Activated CD8-positive, alpha-beta memory T cell treated with anti-CD3 and anti-CD28 coated beads for 1 hour (primary cell): Measurements from ENCODE around the gene ALPK3.

Experiments used
- DNase-seq, 2 donors: peaks; one replicate each; pipeline ENCODE4 v3.0.0-alpha.2; 2020; ENCODE audit warnings: low read depth in 1 of 2; ENCODE audit errors: extremely low read depth in 1 of 2

The ALPK3 gene, protein sequence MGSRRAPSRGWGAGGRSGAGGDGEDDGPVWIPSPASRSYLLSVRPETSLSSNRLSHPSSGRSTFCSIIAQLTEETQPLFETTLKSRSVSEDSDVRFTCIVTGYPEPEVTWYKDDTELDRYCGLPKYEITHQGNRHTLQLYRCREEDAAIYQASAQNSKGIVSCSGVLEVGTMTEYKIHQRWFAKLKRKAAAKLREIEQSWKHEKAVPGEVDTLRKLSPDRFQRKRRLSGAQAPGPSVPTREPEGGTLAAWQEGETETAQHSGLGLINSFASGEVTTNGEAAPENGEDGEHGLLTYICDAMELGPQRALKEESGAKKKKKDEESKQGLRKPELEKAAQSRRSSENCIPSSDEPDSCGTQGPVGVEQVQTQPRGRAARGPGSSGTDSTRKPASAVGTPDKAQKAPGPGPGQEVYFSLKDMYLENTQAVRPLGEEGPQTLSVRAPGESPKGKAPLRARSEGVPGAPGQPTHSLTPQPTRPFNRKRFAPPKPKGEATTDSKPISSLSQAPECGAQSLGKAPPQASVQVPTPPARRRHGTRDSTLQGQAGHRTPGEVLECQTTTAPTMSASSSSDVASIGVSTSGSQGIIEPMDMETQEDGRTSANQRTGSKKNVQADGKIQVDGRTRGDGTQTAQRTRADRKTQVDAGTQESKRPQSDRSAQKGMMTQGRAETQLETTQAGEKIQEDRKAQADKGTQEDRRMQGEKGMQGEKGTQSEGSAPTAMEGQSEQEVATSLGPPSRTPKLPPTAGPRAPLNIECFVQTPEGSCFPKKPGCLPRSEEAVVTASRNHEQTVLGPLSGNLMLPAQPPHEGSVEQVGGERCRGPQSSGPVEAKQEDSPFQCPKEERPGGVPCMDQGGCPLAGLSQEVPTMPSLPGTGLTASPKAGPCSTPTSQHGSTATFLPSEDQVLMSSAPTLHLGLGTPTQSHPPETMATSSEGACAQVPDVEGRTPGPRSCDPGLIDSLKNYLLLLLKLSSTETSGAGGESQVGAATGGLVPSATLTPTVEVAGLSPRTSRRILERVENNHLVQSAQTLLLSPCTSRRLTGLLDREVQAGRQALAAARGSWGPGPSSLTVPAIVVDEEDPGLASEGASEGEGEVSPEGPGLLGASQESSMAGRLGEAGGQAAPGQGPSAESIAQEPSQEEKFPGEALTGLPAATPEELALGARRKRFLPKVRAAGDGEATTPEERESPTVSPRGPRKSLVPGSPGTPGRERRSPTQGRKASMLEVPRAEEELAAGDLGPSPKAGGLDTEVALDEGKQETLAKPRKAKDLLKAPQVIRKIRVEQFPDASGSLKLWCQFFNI (N-terminal part only)

DNA sequence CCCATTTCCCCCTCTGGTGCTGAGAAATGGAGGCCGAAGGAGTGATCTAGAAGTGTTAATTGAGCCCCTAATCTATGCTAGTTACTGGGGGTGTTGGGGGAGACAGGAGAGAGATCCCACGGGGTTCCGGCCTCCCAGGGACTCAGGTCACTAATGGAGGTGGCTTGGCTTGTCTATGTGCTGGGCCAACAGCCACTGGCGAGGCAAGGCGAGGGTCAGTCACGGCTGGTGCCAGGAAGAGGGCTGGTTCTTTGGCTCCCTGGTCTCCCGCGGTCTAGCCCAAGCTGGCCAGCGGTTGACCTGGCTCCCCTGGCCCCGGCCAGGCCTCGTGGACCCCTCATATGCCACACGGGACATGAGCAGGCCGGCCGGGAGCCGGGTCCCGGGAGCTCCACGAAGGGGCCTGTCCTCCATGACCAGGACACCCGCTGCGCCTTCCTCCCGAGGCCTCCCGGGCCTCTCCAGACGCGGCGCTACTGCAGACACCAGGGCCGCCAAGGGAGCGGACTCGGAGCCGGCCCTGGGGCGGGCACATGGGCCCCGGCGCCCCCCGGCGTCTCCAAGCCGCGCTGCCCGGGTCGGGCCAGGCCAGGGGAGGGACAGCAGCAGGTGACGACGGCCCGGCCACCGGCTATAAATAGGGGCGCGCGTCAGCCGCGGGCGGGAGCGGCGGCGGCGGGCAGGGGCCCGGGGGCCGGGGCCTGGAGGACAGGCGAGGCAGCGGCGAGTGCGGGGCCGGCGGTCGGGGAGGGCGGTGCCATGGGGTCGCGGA lies at the start of gene ALPK3:
Gene ALPK3 (plus strand): TSS at position 663 of the 772 bp plus-strand sequence. CDS start 97 bp downstream, at position 760.
- DNase-seq: no peak

DNA sequence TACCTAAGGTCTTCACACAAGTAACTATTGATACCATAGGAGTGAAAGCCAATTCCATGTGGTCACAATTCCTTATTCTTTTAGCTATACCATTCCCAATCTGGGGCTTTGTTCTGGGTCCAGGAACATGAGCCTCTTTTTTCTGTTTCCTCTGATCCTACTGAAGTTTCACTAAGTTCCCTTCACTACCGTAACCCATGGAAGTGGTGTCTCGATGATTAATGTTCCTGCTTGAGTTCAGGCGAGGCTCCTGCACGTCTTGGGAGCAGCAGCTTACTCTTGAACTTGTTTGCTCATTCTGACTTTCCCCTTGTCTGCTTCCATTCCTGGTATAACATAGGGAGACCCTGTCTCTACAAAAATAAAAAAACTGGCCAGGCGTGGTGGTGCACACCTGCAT lies 45.1 kb upstream of the ALPK3 start:
- DNase-seq: no peak

DNA sequence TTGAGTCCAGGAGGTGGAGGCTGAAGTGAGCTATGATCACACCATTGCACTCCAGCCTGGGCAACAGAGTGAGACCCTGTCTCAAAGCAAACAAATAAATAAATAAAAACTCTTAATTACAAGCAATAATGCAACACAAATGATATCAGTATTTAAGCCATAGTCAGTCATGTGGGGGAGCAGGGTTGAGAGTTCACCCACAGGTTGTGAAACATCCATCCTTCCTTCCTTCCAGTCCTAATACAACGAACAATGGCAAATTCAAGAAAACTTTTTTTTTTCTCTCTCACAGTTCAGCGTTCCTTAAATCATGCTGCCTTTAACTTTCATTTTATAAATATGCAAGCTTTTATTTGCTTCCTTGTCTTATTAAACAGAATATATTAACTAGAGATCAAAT lies 44.7 kb upstream of the ALPK3 start:
- no peak for DNase-seq

DNA sequence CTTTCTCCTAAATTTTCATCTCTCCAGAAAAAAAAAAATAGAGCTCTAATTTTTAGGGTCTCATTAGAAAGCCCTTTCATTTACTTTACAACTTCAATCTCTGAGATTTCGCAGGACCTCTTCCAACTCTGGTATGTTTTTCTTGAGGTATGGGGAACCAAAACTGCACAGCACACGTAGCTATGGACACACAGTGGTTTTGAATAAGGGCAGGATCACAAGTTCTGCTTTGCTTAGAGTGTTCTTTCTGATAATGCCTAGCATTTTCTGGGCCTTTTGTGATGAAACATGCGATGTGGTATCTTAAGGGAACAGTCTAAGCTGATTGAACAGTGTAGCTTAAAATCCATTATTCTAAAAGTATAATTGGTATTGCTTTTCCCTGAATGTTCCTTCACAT lies 43.4 kb upstream of the ALPK3 start:
- no peak for DNase-seq

DNA sequence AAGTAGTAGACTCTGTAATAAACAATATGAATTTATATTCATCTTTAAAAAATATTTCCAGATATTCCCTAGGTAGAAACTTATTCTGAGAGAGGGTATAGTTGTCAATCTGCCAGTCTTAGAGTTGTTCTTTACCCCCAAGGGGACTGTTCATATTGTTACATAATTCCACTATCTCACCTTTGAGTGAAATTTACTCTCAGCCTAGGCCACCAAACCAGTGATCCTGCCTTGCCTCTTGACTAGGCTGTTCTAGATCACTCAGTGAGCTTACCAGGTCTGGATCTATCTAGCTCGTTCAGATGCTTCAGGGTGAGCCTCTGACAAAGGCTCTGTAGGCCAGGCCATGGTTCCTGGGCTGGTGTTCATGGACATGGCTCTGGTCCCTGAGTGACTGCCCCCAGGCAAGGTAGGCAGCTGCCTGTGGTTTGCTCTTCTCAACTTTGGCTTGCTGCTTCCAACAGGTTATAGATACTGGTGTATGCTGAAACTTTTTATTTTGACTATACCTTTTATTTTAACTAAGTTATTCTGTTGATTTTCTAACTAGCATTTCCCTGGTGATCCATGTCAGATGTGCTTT lies 41.2 kb upstream of the ALPK3 start:
- no peak for DNase-seq

DNA sequence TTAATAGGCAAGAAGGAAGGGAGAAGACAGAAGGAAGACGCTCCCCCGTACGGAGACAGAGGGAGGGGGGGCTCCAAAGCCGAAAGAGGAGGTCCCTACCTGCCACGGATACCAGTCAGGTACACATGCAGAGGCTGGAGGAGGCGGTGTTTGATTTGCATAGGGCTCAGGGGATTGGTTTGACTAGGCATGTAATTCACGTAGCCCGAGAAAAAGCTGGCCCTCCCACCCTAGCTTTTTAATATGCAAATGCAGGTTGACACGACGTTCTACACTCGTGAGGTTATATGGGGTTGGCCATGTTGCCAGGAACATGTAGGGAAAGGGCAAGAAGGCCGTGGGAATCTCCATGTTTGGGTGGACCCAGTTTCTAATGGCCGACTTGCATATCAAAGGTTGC lies 39.0 kb upstream of the ALPK3 start:
- no peak for DNase-seq

DNA sequence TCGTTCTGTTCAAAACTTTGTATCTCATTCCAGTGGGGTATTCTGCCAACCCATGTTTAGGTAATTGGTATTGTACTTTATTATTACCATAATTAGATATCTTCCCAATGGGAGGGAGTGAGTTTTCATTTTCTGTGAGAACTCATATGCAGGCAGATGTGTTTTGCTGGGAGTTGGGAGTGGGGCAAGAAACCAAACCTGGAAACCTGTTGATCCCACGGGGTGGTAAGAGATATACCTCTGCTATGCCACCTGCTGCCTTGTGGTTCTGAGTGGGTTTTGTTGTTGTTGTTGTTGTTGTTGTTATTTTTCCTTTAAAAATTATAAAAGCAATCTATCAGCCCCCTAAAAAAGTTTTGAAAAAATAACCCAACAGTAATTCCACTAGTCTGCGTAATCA lies 36.7 kb upstream of the ALPK3 start:
- no peak for DNase-seq

DNA sequence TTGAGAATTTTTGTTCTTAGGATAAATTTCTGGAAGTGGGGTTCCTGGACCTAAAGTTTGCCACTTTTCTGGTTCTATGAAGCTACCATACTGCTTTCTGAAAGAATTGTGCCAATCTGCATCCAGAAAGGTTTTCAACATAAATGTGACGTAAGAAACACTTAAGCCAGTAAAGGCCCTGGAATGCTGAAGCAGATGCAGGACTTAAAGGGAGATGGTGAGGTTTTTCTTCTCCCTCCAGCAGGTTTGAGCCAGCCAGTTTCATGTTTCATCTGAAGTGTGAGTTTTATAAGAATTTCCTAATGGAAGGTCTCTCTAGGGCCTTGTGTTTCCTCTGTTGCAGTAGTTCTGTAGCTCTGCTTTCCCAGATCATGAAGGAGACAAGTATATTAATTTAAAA lies 35.7 kb upstream of the ALPK3 start:
- DNase-seq: no peak

DNA sequence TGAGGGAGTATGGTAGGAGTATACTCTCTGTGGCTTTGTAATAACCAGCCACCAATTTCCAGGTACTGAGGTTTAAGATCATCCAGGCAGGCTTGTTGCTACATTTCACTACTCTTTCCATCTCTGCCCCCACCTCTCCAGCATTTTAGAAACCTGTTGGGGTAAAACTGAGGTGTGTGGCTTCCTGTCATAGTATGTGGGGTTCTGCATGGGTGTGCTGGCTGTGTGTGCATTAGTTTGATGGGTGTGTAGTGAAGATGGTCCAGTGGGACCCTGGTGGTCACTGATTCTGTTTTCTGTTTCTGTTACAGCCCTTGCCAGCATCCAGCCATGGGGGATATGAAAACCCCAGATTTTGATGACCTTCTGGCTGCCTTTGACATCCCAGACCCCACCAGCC lies 34.8 kb upstream of the ALPK3 start:
- no peak for DNase-seq

DNA sequence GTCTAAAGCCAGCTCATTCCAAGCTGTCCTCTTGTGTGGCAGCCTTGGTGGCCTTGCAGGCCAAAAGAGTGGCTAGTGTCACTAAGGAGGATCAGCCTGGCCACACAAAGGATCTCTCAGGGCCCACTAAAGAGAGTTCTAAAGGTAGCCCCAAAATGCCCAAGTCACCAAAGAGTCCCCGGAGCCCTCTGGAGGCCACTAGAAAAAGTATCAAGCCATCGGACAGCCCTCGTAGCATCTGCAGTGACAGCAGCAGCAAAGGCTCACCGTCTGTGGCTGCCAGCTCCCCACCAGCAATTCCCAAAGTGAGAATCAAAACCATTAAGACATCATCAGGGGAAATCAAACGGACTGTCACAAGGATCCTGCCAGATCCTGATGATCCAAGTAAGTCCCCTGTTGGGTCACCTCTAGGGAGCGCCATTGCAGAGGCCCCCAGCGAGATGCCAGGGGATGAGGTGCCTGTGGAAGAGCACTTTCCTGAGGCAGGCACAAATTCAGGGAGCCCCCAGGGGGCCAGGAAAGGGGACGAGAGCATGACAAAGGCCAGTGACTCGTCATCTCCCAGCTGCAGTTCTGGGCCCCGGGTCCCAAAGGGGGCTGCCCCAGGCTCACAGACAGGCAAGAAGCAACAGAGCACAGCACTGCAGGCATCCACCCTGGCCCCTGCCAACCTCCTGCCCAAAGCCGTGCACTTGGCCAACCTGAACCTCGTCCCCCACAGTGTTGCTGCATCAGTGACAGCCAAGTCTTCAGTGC lies 33.5 kb upstream of the ALPK3 start:
- DNase-seq: no peak

DNA sequence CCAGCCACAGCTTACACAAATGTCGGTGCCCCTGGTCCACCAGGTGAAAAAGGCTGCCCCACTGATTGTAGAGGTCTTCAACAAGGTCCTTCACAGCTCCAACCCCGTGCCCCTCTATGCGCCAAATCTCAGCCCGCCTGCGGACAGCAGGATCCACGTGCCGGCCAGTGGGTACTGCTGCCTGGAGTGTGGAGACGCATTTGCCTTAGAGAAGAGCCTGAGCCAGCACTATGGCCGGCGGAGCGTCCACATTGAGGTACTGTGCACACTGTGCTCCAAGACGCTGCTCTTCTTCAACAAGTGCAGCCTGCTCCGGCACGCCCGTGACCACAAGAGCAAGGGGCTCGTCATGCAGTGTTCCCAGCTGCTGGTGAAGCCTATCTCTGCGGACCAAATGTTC lies 32.9 kb upstream of the ALPK3 start:
- no peak for DNase-seq

DNA sequence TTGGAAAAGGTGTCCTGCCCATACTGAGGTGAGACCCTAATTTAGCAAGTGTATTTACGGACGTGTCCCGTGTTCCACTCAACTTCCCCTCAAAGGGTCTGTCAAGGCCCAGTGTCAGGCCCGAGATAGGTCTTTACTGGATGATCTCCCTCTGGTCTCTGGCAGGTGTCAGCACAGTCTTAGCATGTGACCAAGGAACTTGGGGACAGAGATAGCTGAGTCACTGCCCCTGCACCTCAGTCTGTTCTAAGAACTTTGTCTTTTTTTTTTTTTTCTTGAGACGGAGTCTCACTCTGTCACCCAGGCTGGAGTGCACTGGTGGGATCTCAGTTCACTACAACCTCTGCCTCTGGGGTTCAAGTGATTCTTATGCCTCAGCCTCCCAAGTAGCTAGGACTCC lies 32.1 kb upstream of the ALPK3 start:
- DNase-seq: no peak

DNA sequence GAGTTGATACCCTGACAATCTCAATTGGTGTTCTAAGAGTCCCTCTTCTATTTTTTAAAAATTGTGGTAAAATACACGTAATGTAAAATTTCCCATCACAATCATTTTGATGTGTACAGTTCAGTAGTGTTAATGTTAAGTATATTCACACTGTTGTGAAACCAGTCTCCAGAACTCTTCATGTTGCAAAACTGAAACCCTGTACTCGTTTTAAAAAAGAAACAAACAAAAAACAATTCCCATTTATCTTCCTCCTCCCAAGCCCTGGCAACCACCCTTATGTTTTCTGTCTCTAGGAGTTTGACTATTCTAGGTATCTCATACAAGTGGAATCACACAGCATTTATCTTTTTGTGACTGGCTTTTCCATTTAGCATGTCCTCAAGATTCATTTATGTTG lies 28.7 kb upstream of the ALPK3 start:
- no peak for DNase-seq

DNA sequence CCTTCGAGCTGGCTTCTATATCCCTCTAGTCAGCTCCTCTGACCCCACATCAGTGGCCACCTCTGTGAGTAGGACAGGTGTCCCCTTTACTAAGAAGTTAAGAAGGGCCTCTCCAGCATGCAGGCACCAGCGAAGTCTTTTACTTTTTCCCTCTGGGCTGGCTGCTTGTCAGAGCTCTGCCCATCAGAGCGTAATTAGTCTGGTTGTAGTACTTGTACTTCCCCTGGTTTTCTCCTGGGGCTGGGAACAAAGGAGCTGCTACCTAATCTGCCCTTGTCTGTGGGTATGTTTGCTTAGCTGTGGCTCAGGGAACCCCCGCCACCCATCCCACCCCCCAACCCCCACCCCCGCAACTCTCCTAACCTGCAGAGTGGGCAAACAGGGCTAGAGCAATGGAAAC lies 27.4 kb upstream of the ALPK3 start:
- no peak for DNase-seq

DNA sequence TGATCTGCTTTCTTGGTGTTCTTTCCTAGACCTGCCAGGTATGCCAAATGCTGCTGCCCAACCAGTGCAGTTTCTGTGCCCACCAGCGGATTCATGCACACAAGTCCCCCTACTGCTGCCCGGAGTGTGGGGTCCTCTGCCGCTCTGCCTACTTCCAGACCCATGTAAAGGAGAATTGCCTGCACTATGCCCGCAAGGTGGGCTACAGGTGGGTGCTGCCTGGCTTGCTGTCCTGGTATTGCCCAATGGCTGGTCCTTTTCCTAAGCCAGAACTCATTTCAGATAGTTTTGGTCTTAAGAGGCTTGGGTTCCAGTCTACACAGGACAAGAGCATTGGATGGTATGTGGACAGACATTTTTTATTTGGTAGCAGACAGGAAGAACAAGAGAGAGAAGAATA lies 26.5 kb upstream of the ALPK3 start:
- no peak for DNase-seq

DNA sequence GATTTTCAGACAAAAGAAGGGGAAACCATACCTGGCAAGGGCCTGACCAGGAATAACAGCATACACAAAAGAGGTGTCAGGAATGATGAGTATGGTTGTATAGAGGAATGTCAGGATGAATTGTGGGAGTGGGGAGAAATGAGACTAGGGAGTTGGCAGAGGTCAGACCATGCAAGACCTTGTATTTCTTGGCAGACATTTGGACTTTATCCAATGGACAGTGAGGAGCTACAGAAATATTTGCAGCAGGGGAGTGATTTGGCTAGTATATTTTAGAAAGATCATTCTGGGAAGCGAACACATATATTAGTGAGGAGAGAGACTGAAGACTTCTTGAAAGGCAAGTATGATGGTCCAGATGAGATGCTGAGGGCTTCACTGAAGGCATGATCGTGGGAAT lies 25.4 kb upstream of the ALPK3 start:
- DNase-seq: no peak

DNA sequence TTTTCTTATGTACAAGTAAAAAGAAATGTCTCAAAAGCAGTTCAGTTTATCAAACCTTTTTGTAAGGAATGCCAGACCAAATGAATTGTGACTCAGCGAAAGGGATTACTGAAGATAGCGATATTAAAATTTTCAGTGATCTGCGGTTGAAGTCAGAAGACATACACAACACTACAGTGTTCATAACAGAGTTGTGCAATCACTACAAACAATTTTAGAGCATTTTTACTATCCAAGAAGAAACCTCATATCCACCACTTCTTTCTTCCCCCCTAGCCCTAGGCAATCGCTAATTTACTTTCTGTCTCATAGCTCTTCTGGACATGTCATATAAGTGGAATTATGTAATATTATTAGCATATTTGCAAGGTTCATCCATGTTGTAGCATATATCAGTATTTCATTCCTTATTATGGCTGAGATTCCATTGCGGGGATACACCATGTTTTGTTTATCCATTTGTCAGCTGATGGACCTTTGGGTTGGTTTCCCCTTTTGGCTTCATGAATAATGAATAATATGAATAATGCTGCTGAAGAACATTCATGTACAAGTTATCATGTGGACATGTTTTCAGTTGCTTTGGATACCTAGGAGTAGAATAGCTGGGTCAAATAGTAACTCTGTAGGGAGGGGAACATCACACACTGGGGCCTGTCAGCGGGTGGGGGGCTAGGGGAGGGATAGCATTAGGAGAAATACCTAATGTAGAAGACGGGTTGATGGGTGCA lies 23.6 kb upstream of the ALPK3 start:
- DNase-seq: no peak

DNA sequence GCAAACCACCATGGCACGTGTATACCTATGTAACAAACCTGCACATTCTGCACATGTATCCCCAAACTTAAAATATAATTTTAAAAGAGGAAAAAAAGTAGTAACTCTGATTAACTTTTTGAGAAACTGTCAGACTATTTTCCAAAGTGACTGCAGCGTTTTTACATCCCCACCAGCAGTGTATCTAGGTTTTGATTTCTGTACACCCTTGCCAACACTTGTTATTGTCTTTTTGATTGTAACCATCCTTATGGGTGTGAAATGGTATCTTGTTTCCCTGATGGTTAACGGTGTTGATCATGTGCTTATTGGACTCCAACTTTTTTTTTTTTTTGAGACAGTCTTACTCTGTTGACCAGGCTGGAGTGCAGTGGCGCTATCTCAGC lies 23.0 kb upstream of the ALPK3 start:
- no peak for DNase-seq

DNA sequence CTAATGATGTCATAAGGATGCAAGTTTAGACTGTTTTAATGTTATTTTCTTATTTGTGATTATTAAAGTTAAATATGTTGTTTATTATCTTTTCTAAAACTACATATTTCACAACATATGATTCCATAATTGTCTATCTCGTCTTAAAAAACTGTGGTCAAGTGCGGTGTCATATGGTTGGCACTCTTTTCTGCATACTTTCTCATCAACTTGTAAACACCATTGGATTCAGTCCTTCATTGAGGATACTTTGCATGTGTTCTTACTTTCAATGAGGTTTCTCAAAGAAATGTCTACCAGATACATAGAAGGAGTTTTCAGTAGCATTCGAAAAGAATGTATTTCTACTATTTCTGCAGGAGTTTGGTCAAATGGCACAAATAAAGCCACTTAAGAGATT lies 22.0 kb upstream of the ALPK3 start:
- no peak for DNase-seq
